RWPE1 (cell line): ENCODE data around the gene DAND5.

ENCODE experiments used
- CTCF ChIA-PET: fragments of 350-600 bp; sonication (Branson Sonifier 250); formaldehyde crosslinking; extraction: SDS; loops from one replicate; lab custom pipeline; 2021; lab: Yijun Ruan, JAX
- POLR2A ChIA-PET: fragments of 400-600 bp; formaldehyde crosslinking; extraction: SDS; loops from one replicate; lab custom pipeline; 2020; ENCODE audit warnings: antibody characterized with exemption; ENCODE audit not compliant: low non-redundant PET; lab: Yijun Ruan, JAX
- DNase-seq: peaks from one replicate; pipeline ENCODE4 v3.0.0; 2012; ENCODE audit warnings: low spot score
- H3K27ac ChIP-seq: fragments of 450-650 bp; 2 replicates; pipeline ENCODE4 v1.5.1; 2017
- TF ChIP-seq, protein P1 (sequence below): fragments of 450-650 bp; conservative IDR thresholded peaks from 2 replicates; pipeline ENCODE4 v1.5.1; 2017; ENCODE audit warnings: low read depth, mild to moderate bottlenecking

Gene DAND5

DNA sequence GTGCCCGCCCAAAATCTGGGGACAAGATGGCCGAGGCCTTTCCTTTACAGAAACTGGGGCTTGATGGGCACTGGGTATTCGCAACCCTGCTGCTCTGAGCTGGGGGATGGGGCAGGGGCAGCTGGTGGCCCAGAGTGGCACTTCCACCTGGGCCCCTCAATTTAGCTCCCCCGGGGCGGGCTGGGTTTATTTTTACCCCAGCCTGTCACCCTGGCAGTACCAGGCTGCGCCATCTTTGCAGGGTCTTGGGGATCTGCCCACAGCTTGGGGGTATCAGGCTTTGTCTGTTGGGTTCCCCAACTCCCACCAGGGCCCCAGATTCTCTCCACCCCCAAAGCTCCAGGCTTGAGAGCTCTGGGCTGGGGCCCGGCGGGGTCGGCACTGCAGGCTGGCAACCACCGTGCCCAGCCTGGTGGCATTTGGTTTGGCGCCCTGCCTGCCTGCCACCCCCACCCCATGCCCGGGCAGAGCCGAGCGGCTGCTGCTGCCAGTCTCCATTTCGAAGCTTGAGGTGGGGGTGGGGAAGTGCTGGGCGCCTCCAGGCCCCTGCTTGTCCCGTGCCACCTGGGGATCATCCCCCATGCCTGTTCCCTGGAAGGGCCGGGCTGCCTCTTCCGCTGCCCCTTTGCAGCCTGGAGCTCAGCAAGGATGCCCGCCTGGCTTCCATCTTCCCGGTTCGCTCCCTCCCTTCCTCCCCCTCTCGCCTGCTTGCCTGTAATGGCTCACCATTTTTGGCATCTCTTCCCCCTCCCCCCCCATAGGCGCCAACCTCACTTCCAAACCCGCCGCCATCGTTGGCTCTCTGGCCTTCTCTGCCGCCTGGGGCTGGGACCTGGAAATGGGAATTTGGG, 37.3 kb downstream of the DAND5 start:
- CTCF ChIA-PET, result interaction anchor here (0.6 to 2.2 kb wide), 7 partner anchors 13 to 88 kb away, joined by 3 to 9 read pairs (median 4); no protein-coding TSS in a partner anchor
- DNase-seq, result no peak
- H3K27ac ChIP-seq, result peak overlapping the region; percentile 98
- TF ChIP-seq, protein P1, sequence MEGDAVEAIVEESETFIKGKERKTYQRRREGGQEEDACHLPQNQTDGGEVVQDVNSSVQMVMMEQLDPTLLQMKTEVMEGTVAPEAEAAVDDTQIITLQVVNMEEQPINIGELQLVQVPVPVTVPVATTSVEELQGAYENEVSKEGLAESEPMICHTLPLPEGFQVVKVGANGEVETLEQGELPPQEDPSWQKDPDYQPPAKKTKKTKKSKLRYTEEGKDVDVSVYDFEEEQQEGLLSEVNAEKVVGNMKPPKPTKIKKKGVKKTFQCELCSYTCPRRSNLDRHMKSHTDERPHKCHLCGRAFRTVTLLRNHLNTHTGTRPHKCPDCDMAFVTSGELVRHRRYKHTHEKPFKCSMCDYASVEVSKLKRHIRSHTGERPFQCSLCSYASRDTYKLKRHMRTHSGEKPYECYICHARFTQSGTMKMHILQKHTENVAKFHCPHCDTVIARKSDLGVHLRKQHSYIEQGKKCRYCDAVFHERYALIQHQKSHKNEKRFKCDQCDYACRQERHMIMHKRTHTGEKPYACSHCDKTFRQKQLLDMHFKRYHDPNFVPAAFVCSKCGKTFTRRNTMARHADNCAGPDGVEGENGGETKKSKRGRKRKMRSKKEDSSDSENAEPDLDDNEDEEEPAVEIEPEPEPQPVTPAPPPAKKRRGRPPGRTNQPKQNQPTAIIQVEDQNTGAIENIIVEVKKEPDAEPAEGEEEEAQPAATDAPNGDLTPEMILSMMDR, result no peak
- POLR2A ChIA-PET, result interaction anchor here (0.7 kb wide), 1 partner anchor 10 kb away, joined by 6 read pairs; no protein-coding TSS in a partner anchor

DNA sequence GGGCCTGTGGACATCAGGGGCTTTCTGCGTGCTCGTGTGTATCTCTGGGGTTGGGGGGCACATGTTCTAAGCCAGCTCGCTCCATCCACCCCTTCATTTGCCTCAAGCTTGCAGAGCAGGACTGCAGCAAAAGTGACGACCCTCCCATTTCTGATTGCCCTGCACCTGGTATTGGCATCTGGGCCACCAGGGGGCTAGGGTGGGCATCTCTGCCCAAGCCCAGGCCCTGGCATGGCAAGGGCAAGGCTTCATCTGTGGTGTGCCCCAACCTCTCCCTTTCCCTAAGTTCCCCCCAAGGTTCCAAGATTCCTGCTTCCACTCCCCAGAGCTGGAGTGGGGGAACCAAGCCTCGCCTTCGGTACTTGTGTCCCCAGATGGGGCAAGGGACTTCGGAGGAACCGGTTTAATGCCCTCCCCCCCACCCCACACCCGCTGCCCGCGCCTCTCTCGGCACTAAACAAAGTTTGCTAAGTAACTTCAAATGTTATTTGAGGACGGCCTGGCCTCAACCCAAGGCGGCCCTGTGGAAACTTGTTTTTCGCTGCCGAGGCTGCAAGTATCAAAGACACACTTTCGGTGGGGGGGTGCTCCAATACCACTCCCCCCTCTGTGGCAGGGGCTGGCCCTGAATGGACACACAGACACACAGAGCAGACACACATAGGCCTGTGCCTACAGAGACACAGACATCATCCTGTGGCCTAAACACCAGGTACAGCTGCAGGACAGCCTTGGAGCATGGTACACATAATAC, 38.1 kb downstream of the DAND5 start:
- TF ChIP-seq, protein P1, result no peak
- no peak for DNase-seq
- ChIA-PET CTCF (interaction anchor here (0.6 to 2.2 kb wide), 6 partner anchors 12 to 87 kb away, joined by 3 to 9 read pairs (median 4); no protein-coding TSS in a partner anchor), POLR2A (no interaction called here)
- H3K27ac ChIP-seq, result peak overlapping the region; percentile 98

DNA sequence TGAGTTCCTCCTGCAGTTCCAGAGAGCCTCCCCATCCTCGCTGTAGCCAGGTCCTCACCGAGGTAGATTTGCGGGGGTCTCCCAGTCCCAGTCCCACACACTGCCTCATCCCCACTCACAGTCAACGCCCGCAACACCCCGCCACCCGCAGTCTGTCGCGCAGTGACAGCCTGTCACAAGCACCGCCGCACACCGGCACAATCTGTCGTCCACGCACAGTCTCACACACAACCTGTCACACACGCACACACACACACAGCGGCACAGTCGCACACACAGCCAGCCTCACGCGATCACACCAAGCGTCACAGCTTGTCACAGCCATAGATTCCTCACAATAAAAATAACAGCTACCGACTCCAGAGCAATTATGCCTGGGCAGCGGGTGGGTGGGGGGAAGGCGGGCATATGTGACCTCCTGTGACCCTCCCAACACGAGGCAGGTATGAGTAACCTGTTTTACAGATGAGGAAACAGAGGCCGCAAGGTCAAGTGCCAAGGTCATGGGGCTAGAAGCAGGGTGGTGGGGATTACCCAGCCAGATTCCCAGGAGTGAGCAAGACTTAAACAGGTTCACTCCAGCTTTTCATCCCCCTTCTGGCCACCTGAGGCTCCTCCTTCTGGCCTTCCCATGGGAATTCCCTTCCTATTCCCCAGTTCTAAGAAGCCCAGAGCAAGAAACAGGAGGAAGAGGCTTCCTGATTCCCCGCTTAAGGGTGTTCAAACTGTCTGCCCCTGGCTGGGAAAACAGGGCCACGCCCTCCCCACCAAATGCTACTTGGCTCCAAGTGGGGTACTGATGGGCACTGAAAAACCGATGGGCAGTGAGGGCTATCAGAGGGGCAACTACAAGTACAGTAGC, 39.8 kb downstream of the DAND5 start:
- CTCF ChIA-PET, result interaction anchor here (0.6 to 1.5 kb wide), 4 partner anchors 16 to 54 kb away, joined by 4 to 7 read pairs (median 5); no protein-coding TSS in a partner anchor
- peak overlapping the region; percentile 98 for H3K27ac ChIP-seq
- DNase-seq, result no peak
- POLR2A ChIA-PET, result interaction anchor here (0.6 to 0.8 kb wide), 4 partner anchors 13 to 160 kb away, joined by 3 to 10 read pairs (median 4); no protein-coding TSS in a partner anchor
- TF ChIP-seq, protein P1, result no peak

DNA sequence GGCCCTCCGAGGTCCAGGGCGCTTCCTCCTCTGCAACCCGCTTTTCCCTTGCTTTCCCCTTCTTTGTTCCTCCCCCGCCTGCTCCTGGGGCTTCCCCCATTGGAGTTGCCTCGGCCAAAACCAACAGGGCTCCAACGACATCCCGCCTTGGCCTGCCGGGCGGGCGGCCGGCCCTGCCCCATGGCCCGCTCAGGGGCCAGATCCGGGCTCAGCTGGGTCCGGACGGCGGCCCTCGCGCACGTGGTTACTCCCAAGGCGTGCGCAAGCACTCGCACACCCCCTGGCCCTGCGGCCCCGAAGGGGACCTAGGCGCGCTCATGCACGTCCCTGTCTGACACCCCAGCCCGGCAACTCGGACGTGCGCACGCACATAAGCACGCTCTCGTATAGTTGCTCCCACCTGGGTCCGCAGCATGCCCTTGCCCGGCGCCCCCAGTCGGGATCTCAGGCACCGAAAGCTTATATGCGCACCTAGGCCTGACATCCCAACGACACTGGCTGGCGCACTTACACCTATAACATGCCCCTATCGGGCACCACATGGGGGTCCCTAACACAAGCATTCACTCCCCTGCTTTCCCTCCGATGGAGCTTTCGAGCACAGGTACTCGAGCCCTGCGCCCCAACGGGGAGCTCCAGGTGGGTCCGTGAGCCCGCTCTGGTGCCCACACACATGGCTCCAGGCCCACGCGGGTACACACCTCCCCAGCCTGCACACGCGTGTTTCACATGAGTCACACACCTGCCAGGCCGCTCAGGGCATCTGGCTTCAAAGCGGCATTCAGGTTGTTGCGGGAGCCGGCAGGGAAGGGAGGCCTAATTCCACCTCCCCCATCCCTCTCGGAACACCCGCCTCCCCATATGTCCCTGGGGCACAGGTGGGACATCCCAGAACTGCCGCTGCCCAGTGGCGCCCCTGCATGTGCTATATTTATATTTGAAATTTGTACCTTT, 40.9 kb downstream of the DAND5 start:
- DNase-seq, result no peak
- CTCF ChIA-PET, result interaction anchor here (0.6 to 1.0 kb wide), 2 partner anchors 9 to 46 kb away, joined by 3 to 4 read pairs; no protein-coding TSS in a partner anchor
- POLR2A ChIA-PET, result no interaction called here
- TF ChIP-seq, protein P1, result no peak
- H3K27ac ChIP-seq, result peak overlapping the region; percentile 98

DNA sequence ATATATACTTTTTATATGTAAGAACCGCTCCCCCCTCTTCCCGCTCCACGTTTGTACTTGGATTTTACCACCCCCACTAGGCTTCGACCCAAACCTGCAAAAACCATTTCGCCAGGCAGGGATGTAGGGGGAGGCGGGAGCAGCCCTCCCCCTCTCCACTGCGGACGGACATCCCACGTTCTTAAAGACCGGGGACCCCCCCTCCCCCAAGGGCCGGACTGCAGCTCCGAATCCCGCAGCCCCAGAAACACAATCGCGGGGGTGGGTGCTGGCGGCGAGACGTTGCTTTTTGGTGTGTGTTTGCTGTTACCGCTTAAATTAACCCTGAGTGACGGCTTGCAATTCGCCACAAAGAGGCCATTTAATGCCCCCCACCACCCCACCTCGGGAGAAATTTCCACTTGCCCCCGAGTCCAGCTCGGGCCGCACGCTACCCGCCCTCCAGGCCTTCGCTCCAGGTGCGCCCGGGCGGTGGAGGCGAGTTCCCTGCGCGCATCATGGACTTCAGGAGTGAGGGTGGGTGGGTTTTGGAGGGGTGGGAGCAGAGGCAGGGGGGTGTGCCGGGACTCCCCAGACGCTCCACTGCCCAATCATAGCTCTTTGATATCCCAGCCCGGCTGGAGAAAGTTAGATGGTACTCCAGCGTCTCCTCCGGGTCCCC, 41.7 kb downstream of the DAND5 start:
- DNase-seq, result no peak
- ChIA-PET POLR2A (interaction anchor here (0.6 kb wide), 1 partner anchor 15 kb away, joined by 3 read pairs; no protein-coding TSS in a partner anchor), CTCF (interaction anchor here (1.0 kb wide), 1 partner anchor 10 kb away, joined by 3 read pairs; no protein-coding TSS in a partner anchor)
- H3K27ac ChIP-seq, result peak overlapping the region; percentile 98
- TF ChIP-seq, protein P1, result no peak
